GM21825 (cell line): ENCODE data around the gene SCO1.
"Not testable (repeated sequence)": the region's sequence is repeated elsewhere in the genome, so short reads cannot be mapped to it uniquely, and the experiment has no call there.

Source experiments
- ATAC-seq: cut with Tn5 transposase; IDR thresholded peaks from one replicate; pipeline ENCODE4 v1.9.1; 2021; ENCODE audit warnings: mild to moderate bottlenecking, moderate library complexity; ENCODE audit not compliant: unreplicated experiment

SCO1 gene

DNA sequence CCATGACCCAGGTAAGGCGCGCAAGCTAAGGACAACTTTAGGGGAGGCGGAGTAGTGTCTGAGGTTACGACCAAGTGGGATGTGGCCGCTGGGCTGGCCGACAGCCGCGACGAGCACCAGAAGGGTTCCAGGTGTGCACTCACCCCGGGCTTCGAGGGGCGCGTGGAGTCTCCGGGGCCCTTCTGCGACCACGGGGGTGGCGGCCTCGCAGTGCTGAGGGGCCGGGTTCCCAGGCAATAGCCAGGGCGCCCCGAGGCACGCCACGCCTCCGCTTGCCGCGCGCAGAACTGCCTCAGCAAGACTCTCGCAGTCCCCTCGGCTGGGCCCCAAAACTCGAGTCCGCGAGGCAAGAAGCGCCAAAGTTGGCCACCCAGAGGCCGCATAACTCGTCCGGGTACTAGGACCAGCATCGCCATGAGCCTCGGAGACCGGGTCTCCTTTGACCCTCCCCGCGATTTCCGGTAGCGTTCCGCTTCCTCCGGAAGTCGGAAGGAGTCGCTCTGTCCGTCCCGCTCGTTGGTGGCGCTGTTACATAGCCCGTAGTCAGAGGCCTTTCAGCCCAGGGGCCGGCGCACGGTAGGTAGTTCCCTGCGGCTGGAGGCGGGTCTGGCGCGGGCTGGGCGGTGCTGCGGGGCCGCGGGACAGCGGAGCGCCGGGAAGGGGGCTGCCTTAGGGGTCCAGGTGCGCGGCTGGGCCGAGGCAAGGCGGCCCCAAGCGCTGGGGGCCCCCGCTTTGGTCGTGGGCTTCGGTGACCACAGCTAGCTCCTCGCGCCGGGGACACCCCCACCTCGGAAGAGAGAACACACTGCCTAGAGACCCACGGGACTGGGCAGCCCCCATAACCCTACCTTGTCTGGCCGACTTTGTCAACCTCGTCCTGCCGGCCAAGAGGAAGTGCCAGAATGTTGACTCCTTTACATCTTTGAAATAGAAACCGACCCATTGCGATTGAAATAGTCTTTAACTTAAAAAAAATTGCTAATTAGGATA is at the start of gene SCO1, which contains the start of gene ADPRM:
TSS of gene SCO1 (minus strand) at position 442 of the 990 bp plus-strand sequence. CDS start at position 416, 26 bp downstream.
TSS of gene ADPRM (plus strand) at position 503 of the 990 bp plus-strand sequence. CDS start 7,333 bp downstream, outside the sequence.
- ATAC-seq: peak; percentile 89

DNA sequence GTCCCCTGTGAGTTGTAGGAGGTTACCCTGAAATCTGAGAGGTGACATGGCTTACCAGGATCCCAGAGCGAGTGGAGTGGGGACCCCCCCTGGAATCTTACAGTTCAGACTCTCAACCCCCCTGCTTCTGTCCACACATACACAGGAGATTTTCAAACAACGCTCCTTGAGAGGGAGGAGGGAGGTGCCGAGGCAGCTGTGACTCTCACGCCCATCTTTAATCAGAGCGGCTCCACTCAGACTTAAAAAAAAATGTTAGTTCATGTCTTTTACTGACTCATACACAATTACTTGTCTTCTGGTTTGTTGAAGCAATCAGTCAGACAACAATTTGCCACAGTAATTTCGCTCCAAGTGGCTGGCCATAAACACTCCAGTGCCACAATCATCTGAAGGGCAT is 47.9 kb upstream of the SCO1 start:
- ATAC-seq: no peak

DNA sequence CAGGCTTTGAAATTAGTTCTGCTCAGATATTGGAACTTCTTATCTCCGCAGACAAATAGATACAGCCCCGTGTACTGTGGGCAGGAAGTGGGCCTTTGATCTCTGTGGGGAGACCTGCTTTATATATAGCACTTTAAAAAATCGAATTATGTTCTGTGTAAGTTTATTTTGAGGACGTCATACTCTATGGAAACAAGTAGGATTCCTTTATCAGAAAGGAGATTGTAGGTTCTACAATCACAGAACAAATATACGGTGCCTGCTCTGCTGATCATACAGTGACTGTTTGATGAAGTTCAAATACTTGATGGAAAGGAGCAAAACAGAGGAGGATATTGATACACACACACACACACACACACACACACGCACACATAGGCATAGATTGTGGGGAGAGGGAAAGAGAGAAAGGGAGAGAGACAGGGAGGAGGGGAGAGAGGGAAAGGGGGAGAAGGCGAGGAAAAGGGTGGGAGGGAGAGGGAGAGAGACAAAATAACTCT is 47.2 kb upstream of the SCO1 start:
- no peak for ATAC-seq

DNA sequence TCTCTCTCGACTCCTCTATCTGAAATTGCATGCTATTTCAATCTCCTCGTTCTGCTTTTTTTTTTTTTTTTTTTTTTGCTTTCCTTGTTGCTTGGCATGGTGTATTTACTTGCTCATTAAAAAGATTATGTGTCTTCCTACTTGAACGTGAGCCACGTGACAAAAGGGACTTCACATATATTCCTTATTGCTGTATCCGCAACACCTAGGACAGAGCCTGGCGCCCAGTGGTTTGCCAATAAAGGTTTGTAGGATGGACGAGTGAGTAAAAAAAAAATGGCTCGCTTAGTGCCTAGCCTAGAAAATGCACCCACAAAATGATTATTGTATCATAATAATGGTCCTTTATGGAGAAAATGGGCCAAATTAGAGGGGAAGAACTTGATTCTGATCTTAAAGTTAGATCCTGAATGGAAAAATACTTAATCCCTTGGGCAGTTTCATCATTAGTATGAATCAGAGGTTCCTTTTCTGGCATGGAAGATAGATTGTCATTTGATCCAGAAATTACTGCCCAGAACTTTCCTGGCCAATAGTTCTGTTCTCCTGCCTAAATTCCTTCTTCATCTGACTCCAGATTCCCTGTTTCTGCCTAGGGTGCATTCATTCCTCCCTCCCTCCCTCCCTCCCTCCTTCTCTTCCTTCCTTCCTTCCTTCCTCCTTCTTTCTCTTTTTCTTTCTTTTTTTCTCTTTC is 46.1 kb upstream of the SCO1 start:
- ATAC-seq: no peak

DNA sequence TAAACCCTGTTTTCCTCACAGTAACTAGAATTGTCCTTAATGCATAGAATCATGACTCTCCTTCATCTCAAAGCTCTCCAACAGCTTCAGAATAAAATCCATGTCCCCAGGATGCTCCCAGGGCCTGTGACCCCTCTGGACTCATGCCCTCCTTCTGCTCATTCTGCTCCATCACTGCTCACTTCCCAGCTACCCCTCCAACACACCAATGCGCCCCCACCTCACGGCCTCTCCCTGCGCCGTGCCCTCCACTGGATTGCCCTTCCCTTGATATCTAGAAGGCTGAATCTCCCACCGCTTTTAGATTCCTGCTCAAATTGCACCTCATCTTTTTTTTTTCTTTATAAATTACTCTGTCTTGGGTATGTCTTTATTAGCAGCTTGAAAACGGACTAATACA is 45.1 kb upstream of the SCO1 start:
- ATAC-seq: no peak

DNA sequence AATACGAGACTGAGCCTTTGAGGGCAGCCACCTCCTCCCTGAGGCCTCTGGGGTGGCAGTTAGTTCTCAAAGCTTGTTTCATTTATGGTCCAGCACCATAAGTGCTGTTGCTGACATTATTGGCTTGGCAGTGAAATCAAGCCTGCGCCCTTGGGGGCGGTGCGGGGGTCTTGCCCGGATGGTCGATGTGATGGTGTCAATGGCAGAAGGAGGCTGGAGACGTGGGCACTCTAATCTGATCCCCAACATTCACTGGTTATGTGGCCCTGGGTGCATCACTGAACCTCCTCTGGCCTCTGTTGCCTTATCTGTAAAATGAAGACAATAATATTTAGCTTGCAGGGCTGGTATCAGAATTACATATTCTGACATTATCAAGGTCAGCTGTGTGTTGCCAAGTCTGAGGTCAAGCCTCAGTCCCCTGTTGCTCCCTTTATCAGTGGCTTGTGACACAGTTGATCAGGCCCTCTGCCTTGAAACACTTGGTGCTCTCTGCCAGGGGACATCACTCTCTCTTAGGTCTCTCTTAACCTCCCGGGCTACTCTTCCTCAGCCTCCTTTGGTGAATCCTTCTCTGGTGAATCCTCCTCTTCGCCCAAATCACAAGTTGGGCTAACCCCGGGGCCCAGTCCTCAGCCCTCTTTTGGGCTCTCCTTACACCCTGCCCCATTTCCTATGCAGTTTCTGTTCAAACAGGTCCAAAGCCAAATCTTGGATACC is 44.2 kb upstream of the SCO1 start:
- no peak for ATAC-seq

DNA sequence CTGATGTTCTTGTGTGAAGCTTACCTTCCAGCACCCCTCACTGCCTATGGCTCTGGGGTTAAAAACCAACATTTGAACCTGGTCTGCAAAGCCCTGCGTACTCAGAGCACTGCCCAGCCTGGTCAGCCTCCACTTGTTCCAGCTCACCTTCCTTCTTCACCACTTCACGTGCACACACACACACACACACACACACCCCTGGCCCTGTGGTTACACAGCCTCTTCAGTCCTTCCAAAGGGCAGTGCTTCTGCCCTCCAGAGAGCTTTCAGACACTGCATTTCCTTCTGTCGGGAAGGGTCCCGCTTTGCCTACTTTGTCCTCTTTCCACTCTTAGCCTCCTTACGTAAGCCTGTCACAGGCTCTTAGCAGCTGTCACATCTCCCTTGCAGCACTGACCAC is 42.1 kb upstream of the SCO1 start:
- no peak for ATAC-seq

DNA sequence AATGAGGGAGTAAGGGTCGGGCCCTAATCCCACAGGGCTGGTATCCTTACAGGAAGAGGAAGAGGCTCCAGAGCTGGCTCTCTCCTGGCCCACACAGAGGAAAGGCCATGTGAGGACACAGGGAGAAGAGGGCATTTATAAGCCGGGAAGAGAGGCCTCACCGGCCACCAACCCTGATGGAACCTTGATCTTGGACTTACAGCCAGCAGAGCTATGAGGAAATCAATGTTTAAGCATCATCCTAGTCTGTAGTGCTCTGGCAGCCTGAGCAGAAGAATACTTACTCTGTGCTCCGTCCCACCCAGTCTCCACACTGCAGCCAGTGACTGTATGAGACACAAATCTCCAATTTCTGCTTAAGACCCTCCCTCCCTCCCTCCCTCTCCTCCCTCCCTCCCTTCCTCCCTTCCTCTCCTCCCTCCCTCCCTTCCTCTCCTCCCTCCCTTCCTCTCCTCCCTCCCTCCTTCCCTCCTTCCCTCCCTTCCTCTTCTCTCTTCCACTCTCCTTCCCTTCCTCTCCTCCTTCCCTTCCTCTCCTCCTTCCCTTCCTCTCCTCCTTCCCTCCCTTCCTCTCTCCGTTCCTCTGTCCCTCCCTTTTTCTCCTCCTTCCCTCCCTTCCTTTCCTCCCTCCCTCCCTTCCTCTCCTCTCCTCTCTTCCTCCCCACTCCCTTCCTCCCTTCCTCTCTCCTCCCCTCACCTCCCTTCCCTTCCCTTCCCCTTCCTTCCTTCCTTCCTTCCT is 41.4 kb upstream of the SCO1 start:
- ATAC-seq: no peak

DNA sequence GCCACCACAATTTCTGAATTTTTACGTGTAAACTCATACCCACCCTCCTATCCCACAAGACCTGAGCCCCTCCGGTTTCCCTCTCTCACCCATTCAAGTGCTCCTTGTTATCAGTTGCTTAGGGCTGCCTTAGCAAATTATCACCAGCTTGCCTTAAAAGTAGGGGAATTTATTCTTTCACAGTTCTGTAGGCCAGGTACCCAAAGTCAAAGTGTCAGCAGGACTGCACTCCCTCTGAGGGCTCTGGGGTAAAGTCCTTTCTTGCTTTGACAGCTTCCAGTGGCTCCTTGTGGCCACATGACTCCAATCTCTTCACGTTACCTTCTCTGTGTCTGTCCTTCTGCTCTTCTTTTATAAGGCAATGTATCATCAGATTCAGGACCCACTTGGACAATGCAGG is 40.4 kb upstream of the SCO1 start:
- ATAC-seq: no peak

DNA sequence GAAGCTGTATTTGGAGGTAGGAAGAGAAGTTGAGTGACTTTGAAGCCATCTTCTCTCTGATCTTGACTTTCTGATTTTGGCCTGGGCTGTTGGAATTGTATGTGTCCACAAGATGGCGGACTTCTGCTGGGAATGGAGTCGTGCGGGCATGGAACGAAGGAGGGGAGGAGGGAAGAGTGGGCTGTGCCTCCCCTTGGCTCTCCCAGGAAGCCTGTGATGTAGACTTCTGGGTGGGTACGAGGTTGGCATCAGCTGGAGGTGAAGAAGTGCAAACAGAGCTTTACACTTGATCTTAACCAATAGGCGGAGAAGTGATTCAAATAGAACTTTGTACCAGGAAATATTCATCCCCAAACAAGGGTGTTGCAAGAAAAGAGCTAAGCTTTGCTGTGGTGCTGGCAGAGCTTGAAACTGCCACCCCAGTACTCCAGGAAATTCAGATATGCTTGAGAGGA is 39.9 kb upstream of the SCO1 start:
- no peak for ATAC-seq

DNA sequence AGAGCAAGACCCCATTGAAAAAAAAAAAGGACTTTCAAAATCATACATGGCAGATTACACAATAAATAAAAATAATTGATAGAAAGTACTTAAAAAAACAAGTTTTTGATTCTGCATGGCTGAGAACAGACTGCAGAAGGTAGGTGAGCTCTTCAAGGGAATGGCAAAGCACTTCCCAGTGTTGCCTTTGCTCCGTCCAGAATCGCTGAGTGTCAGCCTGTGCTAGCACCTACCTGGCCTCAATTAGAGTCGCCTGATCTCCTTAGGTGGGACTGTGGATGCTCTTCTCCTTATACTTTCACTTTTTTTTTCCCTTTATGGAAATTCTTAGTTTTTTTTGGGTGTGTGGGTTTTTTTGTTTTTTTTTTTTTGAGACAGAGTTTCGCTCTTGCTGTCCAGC is 38.5 kb upstream of the SCO1 start:
- no peak for ATAC-seq

DNA sequence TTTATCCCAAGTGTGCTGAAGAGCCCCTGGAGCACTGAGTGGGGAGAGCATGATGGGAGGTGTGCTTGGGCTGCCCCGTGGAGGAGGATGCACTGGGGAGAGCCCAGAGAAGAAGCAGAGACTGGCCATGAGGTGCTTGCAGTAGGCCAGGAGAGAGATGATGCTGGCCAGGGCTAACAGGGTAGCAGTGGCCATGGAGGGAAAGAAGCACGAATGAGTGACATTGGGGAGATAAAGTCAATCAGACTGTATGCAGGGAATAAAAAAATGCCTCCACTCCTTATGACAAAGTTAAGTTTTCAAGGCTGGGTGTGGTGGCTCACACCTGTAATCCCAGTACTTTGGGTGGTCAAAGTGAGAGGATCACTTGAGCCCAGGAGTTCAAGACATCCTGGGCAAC is 37.9 kb upstream of the SCO1 start:
- no peak for ATAC-seq

DNA sequence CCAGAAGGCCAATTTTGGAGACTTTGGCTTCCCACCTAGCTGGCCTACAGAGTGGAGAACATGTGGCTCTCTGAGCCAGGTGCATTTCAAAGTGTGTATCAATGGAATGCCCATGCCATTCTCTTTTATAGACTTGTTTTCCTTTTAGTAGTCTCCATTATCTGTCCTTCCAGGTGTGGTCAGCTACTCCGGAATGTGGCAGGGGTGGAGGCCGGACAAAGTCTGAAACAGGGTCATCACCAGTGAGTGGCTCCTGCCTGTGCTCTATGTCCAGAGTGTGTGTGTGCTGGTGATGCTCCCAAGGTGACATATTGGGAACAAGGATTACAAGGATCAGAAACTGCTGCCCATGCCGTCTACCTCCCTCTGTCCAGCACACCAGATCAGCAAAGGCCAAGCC is 36.3 kb upstream of the SCO1 start:
- no peak for ATAC-seq

DNA sequence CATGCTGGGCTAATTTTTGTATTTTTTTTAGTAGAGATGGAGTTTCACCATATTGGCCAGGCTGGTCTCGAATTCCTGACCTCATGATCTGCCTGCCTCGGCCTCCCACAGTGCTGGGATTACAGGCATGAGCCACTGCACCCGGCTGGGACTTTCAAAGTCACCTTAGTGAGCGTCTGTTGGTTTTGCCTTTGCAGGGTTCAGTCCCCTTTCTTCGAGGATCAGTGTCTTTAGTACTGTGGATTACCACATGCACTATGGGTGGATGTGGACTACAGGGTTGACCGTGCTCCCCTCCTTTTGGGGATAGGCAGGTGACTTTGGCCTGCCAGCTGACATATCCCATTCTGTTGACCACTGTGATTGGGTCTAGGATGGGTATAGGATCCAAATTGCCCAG is 34.8 kb upstream of the SCO1 start:
- not testable (repeated sequence) for ATAC-seq

DNA sequence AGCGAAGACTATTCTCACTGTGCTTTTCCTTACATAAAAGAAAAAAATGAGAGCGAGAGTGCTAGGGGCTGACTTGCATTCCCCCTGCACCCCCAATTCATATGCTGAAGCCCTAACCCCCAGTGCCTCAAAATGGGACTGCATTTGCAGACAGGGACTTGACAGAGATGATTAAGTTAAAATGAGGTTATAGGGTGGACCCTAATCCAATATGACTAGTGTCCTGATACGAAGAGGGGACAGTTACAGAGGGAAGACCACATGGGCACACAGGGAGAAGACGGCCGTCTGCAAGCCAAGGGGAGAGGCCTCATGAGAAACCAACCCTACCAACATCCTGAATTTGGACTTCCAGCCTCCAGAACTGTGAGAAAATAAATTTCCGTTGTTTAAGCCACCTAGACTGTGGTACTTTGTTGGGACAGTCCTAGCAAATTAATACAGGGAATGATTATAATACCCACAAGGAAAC is 34.1 kb upstream of the SCO1 start:
- ATAC-seq: no peak

DNA sequence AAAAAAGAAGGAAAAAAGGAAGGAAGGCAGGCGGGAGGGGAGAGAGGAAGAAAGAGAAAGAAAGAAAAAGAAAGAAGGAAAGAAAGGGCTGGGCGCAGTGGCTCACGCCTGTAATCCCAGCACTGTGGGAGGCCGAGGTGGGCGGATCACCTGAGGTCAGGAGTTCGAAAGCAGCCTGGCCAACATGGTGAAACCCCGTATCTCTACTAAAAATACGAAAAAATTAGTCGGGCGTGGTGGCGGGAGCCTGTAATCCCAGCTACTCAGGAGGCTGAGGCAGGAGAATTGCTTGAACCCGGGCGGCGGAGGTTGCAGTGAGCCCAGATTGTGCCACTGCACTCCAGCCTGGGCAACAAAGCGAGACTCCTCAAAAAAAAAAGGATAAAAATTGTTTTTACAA is 32.9 kb upstream of the SCO1 start:
- not testable (repeated sequence) for ATAC-seq

DNA sequence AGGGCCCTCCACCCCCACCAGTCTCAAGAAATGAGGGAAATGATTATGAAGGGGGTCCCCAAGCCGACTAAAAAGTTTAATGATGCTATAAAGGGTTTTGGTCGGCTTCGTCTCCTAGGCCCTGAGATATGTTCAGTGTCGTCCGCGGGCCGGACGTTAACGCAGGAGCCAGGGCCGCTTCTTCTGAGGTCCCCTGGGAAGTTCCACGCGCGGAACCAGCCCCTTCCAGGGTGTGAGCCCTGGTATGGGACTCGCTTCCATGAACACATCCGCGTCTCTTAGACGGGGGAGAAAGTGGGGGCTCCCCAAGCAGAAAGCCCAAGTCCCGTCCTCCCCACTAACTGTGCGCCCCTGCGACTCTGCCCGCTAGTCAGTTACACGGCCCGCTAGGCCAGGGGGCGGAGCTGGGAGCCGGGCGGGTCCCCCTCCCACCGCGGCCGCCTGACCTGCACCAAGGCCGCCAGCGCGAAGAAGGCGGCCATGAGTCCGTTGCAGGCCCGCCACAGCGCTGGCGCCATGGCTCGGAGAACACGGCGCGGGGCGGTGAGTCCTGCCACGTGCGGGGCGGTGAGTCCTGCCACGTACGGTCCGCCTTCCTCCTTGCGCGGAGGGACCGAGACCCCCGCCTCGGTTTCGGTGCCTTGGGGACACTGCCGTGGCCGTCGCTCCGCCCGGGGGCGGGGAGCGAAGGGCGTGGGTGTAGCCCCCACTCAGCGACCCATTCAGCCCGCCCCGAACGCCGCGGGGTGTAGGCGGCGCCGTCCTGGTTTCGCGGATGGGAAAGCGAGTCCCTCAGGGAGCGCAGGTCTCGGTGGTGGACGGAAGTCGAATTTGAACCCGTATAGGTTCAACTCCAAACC is 32.2 kb upstream of the SCO1 start, which contains the start of gene TMEM220:
TSS of gene TMEM220 (minus strand) at position 690 of the 860 bp plus-strand sequence. CDS start at position 518, 172 bp downstream.
- ATAC-seq: peak; percentile 74

DNA sequence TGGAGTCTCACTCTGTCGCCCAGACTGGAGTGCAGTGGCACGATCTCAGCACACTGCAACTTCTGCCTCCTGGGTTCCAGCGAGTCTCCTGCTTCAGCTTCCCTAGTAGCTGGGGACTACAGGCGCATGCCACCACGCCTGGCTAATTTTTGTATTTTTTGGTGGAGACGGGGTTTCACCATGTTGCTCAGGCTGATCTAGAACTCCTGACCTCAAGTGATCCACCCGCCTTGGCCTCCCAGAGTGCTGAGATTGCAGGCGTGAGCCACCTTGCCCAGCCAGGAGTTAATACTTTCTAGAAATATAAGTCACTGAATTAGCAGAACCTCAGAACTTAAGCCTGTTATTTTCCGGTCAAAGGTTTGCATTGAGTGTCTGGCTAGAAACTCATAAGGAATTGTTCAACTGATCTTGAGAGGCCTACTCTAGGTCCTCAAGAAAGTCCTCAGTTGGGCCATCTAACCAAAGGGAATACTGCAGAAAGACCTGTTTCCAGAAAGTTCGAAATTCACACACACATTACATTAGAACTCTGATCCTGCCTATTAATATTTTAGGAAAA is 31.1 kb upstream of the SCO1 start:
- no peak for ATAC-seq

DNA sequence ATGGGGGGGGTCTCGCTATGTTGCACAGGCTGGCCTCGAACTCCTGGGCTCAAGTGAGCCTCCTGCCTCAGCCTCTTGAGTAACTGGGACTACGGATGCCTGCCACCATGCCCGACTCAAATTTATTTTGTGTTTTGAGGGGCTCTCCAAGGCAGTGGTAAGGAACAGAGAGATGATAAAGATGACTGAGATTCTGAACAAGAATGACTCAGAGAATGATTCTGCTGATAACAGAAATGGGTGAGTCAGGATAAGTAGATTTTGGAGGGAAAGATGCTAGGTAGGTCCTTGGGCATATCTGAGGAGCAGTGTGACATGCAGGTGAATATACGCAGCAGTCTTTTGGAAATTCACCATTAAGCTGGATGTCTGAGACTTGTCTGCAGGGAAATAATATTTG is 29.9 kb upstream of the SCO1 start:
- no peak for ATAC-seq
